ENCODE measurements around the gene IQCH.
A peak's percentile ranks its signal among the peaks of the same experiment; 100 is the strongest.
"Not testable (repeated sequence)": the region's sequence is repeated elsewhere in the genome, so short reads cannot be mapped to it uniquely, and the experiment has no call there.

The IQCH gene

GRCh38 chr15:67254238-67255175, at the start of gene IQCH, which contains the start of gene AAGAB:
IQCH (plus strand) TSS chr15:67254786; CDS start chr15:67254897, 111 bp downstream.
AAGAB (minus strand) TSS chr15:67254661; CDS start chr15:67254631, 30 bp downstream.
- peak; percentile 96 for DNase-seq

GRCh38 chr15:67207555-67208207, 46.9 kb upstream of the IQCH start:
- no peak for DNase-seq

GRCh38 chr15:67208396-67208795, 46.2 kb upstream of the IQCH start:
- no peak for DNase-seq

GRCh38 chr15:67210555-67211168, 43.9 kb upstream of the IQCH start:
- no peak for DNase-seq

GRCh38 chr15:67212684-67213367, 41.8 kb upstream of the IQCH start:
- no peak for DNase-seq

- no peak for DNase-seq
These were observed 39.5 kb upstream of the IQCH start for GRCh38 chr15:67215102-67215501.

GRCh38 chr15:67216859-67217258, 37.7 kb upstream of the IQCH start:
- DNase-seq: no peak

GRCh38 chr15:67218428-67218827, 36.2 kb upstream of the IQCH start:
- DNase-seq: no peak

GRCh38 chr15:67219288-67219687, 35.3 kb upstream of the IQCH start:
- DNase-seq: no peak

GRCh38 chr15:67224889-67225288, 29.7 kb upstream of the IQCH start:
- no peak for DNase-seq

- no peak for DNase-seq
These were observed 29.2 kb upstream of the IQCH start for GRCh38 chr15:67225336-67225735.

- DNase-seq: no peak
These were observed 27.2 kb upstream of the IQCH start for GRCh38 chr15:67227431-67227830.

GRCh38 chr15:67227846-67228245, 26.7 kb upstream of the IQCH start:
- no peak for DNase-seq

GRCh38 chr15:67228286-67228685, 26.3 kb upstream of the IQCH start:
- no peak for DNase-seq

- DNase-seq: no peak
These were observed 24.1 kb upstream of the IQCH start for GRCh38 chr15:67230504-67230903.

GRCh38 chr15:67232591-67232990, 22.0 kb upstream of the IQCH start:
- no peak for DNase-seq

- peak; percentile 80 for DNase-seq
These were observed 14.1 kb upstream of the IQCH start for GRCh38 chr15:67240235-67241131.

- no peak for DNase-seq
These were observed 13.3 kb upstream of the IQCH start for GRCh38 chr15:67241132-67241855.

GRCh38 chr15:67242708-67243111, 11.9 kb upstream of the IQCH start:
- DNase-seq: no peak

- DNase-seq: no peak
These were observed 9.6 kb upstream of the IQCH start for GRCh38 chr15:67244971-67245478.

GRCh38 chr15:67246606-67247005, 8.0 kb upstream of the IQCH start:
- DNase-seq: not testable (repeated sequence)

All from NCI-H1105 treated with DMSO at 0.1 percent for 48 hours (cell line).